Jurkat, Clone E6-1 (cell line): Measurements from ENCODE around the gene COL5A1.
A peak's percentile ranks its signal among the peaks of the same experiment; 100 is the strongest.
"Not testable (repeated sequence)": the region's sequence is repeated elsewhere in the genome, so short reads cannot be mapped to it uniquely, and the experiment has no call there.

ENCODE experiments used
- DNase-seq: peaks from one replicate; pipeline ENCODE4 v3.0.0-alpha.2; 2011; ENCODE audit warnings: low read depth, low spot score
- H3K4me3 ChIP-seq: 2 replicates; pipeline ENCODE4 v1.5.1; 2011; ENCODE audit warnings: mild to moderate bottlenecking, low read length, control low read depth, moderate library complexity

COL5A1 gene

DNA sequence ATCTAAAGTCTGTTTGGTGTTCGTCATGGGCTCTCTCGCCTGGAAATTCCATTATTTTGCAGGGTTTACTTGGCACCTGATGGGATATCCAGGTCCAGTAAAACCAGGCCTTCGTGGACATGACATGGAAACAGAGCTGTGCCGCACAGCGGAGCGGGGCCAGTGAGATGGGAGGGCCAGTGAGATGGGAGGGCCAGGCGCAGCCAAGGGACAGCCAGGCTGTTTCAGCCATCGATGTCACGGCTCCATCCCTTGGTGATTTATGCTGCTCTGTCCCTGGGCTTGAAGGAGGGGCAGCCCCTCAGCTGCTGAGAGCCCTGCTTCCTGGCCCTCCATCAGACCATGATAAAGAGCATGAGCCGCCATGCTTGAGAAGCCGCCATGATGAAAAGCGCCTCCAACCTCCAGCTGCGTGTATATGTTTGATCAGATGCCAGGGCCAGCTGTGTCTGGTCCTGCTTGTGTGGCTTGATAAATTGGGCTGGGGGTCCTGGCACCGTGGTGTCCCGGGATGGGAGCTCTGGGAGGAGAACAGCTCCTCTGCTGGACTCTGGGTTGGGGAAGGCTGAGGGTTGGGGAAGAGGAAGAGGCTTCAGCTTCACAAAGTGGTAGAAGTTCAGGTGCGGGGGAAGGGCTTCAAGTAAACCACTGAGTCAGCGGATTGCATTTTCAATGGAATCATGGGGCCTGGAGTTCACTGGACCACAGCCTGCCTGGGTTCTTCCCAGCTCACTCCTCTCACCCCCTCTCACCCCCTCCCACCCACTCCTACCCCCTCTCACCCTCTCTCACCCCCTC is 6.1 kb upstream of the COL5A1 start:
- no peak overlapping the region for H3K4me3 ChIP-seq
- no peak for DNase-seq

DNA sequence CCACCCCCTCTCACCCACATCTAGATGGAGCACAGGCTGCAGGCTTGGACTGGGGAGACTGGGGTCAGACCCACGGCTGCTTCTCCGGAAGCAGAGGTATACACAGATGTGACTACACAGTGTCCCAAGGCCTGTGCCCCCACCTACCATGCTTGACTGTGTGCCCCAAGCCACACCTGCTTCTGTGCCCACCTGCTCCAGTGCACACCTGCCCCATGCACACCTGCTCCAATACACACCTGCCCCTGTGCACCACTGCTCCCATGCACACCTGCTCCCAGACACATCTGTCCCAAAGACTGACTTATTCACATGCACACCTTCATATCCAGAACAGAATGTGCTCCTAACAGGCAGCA is 5.5 kb upstream of the COL5A1 start:
- DNase-seq, result no peak

DNA sequence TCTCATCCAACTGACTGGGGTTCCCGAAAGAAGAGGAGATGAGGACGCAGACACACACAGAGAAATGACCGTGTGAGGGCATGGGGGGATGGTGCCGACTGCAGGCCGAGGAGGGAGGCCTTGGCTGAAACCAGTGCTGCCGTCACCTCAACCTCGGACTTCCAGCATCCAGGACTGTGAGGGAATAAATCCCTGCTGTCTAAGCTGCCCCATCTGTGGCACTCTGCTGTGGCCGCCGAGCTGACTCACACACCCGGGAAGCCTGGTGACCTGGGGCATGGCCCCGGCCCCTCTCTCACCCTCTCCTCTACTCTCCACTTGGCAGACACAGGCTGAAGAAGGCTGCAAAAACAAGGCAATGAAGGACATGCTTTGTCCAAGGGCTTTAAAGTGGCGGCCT is 4.4 kb upstream of the COL5A1 start:
- DNase-seq, result no peak
- no peak overlapping the region for H3K4me3 ChIP-seq

More for the DNA sequence above, 5.5 kb upstream of the COL5A1 start:
- no peak overlapping the region for H3K4me3 ChIP-seq

DNA sequence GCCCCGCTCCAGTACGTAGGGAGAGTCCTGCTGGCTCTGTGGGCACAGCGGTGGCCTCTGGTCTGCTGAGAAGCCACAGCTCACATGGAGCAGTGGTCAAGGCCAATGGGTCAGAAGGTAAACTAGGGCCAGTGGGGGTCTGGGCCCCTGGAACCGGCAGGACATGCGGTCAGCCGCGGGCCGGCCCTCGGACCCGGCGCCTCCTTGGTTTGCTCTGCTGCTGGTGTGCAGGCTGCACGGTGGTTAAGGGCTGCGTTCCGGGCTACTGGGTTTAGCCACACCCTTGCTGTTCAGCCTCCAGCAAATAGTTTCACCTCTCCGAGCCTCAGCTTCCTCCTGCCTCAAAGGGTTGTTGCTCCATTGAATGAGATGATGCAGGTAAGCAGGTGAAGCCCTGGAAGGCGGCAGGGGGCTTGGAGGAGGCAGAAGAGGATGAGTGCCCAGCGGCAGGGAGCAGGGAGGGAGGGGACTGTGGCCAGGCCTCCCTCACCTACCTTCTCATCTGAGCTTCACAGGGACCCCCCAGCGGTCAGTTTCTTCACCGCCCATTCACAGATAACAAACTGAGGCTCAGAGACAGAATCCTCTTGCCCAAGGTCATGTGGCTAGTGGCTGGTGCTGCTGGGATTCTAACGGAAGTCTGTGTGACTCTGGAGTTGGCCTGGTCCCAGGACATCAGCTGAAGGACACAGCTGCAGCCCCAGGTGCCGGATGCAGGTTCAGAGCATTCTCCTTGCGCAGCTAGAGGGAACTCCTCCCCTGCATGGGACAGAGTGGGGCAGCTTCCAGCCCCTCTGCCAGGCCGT is 3.7 kb upstream of the COL5A1 start:
- no peak overlapping the region for H3K4me3 ChIP-seq
- DNase-seq, result no peak

DNA sequence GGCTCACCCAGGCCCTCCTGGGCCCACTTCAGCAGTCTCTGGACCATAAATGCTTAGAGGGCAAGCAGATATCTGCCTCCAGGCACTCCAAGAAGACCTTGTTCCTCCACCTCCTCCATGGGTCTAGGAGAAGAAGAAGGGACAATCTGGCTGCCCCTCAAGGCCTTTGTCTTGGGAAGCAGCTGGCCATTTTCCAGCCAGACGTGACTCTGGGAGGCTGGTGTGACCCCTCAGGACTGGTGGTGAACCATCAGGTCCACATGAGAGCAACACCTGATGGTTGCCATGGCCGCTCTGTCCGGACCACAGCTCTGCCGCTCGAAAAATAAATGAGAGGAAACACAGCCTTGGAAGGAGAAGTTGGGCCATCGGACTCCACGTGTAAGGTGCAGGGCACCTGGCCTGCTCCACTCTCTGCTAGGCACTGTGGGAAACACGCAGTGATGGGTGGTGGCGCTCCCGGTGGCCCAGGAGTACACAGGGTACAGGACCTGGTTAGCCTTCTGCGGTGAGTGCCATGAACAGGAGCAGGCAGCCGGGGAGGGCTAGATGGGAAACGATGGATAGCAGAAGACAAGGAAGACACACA is 3.0 kb upstream of the COL5A1 start:
- no peak for DNase-seq
- no peak overlapping the region for H3K4me3 ChIP-seq

DNA sequence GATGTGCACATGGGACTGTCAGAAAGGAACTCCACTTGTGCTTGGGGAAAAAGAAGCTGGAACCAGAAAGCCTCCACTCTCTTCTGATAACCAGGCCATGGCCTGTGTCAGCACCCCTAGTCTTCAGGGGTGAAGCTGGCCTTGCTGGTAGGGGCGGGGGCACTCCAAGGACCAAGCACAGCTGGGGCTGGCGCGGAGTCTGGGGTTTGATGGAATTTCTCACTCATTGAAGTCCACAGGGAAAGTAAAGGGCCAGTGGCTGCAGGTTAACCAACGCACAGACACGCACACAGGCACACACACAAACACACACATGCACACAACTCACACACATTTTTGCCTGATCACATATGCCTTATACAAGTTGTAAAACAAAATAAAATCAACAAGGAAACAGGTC is 1.6 kb upstream of the COL5A1 start:
- no peak for DNase-seq
- no peak overlapping the region for H3K4me3 ChIP-seq

DNA sequence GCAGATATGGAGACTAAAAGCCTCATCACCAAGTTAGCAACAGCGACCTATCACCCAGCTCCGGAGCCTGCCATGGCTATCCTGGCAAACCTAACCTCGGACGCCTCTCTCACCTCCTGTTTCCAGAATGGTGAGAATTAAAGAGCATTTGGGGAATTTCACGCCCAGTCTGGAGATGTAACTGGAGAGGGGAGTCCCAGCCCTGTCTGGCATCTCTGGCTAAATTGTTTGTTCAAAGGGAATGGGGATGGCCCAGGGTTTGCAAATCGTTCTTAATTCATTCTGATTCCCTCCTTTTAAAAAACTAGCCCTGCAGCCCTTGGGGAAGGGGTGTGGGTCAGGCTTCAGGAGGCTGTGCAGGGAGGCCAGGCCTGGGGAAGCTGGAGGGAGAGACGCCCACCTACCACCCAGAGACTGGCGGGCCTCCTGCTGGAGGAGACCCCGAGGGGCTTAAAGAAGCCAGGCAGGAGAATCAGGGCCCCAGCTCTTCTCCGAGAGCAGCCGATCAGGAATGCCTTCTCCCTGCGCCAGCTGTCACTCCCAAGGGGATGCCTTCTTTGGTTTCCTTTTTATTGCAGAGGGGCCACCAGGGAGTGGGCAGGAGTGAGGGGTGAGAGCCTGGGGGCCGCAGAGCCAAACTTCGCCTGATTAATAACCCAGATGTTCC is 964 bp upstream of the COL5A1 start:
- H3K4me3 ChIP-seq, result peak overlapping the region; percentile 41
- DNase-seq, result no peak

DNA sequence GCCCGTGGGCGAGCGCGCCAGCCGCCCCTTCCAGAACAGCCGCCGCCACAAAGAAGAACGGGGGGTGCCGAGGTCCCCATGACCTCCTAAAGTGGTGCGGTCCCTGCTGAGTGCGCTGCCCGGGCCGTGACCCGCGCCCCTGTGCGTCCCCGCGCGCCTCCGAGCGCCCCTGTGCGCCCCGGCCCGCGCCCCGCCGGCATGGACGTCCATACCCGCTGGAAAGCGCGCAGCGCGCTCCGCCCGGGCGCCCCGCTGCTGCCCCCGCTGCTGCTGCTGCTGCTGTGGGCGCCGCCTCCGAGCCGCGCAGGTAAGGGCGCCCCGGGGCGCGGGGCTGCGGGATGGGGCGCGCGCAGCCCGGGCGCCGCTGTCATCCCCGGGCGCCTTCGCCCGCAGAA is 384 bp downstream of the COL5A1 start:
- no peak for DNase-seq
- H3K4me3 ChIP-seq, result peak overlapping the region; percentile 30; the same call in 1 of the 2 replicates

DNA sequence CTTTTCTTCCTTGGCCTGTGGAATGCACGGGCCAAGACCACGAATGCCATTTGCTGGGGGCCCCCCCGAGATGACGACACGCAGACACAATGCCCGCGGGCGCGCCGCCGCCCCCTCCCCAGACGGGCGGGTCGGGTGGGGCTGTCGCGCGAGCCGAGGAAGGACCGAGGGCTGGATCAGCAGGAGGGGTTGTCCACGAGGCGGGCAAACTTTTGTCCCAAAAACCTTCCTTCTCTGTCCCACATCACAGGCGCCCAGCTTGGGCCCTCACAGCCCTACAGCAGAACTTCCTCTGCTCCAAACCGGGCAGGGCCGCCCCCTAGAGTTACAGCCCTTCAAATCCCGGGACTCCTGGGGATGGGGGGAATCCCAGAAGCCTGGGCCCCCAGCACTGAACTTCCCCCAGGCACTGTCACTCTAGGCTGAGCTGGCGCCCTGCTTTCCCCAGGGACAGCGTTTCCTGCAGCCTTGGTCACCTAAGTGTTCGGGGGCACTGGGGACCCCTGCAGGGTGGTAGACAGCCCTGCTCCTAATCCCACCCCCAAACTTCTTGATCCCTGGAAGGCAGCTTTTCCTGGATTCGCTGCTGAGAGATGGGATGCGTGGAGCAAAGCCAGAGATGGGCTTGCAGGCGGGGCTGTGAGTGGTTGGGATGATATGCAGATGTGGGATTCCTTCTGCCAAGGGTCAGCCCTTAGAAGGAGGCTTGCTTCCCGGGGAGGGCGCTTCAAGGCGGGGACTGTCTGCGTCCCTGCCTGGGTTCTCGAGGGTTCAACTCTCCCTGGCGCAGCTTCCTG is 980 bp downstream of the COL5A1 start:
- no peak overlapping the region for H3K4me3 ChIP-seq
- no peak for DNase-seq

DNA sequence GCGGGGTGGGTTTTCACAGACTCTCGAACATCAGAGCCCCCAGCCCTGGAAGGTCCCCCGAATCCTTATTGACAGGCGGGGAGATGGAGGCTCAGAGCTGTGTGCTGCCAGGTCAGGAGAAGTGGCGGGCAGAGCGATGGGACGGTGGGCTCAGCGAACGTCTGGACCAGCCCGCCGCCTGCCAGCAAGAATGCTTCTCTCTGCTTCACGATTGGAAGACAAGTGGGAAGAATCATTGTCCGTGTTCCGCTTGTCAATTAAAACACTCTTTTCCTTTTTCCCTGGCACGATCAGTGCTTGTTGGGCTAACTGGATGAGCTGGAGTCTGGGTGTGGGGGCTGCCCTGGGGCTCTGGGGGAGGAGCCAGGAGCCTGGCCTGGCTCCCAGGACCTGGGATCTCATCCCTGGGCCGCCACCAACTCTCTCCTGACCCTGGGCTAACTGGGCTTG is 1.6 kb downstream of the COL5A1 start:
- no peak overlapping the region for H3K4me3 ChIP-seq
- DNase-seq, result no peak

DNA sequence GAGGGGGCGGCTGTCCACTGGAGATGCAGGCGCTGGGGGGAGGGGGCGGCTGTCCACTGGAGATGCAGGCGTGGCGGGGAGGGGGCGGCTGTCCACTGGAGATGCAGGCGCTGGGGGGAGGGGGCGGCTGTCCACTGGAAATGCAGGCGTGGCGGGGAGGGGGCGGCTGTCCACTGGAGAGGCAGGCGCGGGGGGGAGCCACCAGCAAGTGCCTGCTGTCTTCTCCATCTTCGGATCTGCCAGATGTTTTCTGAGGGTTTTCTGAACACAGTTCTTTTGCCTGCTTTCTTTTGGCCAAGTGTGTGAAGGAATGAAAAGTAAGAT is 2.8 kb downstream of the COL5A1 start:
- not testable (repeated sequence) for DNase-seq, H3K4me3 ChIP-seq

DNA sequence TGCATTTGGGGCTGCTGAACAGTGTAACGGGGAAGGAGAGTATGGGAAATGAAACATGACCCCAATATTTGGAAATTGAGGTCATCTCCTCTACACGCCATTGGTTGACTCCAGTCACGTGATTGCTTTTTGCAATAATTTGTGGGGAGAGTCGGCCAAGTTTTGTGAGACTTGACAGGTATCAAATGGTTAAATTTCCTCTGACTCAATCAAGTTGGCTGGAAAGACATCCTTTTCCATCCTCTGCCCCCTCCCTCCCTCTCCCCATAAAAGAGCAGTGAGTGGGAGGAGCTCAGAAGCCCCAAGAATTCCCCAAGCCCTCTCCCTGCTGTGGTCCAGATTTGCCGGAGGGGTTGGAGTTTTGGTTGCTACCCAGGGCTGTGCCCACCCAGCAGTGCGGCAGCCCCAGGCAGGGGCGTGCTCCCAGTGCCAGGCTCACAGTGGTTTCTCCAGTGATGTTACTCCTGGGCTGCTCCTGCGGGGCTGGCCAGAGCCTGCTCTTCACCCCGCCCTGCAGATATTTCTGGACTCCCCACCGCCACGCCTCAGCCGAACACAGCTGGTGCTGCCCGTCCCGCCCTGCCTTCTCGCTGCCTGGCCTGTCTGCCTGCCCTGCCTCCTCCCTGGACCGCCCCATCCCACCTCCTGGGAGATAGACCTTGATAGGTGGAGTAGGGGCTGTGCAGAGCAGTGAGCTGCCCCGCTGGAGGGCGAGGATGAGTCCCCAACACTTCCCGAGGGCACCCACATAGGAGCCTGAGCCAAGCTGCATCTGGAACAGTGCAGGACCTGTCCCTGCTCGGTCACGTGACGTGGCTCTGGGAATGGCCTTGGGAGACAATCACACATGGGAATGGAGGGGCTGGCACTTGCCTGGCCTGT is 3.4 kb downstream of the COL5A1 start:
- no peak overlapping the region for H3K4me3 ChIP-seq
- no peak for DNase-seq

DNA sequence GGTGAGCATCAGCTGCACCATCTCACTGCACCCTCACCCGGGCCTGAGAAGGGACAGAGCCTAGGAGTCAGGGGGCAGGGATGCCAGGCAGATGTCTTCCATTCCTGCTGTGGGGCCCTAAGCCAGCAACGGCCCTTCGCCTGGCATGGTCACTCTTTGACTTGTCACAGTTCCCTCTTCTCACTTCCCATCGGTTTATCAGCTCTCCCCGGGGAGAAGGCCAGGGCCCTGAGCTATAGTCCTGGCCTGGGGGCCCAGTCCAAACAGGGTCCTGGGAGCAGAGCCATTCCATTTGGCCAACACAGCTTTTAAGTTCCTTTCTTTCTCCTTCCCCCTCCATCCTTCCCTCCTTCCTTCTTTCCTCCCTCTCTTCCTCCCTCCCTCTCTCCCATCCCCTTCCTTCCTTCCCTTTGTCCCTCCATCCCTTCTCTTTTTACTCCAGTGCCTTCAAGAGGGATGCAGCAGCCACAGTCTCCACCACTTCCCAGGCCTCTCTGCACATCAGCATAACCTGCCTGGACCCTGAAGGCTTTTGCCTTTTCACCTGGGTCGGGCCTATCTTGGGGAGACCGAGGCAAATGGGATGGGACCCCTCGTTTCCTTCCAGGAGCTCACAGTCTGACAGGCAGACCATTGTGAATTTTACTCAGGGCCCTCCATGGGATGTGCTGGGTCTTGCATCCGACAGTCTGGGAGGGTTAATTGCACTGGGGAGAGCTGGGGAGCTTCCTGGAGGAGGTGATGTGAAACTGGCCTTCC is 4.2 kb downstream of the COL5A1 start:
- no peak overlapping the region for H3K4me3 ChIP-seq
- DNase-seq, result no peak

DNA sequence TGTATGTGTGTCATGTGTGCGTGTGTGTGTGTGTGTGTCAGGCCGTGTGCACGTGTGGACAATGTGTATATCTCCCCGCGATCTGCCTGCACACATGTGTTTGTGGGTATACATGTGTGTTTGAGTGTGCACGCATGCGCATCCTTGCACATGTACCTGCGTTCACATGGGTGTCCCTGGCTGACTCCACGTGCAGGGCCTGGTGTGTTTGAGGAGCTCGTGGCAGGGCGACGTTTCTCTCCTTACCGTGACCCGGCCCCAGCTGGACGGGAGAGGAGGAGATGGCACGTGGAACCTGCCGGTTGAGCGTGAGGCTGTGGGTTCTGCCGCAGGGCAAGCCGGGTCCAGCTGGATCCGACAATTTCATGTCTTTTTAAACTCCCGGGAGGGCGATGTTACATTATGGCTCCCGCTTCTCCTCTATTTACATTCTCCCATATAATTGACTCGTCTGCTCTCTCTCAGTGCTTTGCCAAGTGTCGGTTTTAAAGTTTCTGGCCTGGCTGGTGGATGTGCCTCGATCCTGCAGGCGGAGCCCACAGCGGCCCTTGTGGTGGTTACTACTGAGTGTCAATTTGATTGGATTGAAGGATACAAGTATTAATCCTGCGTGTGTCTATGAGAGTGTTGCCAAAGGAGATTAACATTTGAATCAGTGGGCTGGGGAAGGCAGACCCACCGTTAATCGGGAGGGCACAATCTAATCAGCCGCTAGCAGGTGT is 5.9 kb downstream of the COL5A1 start:
- DNase-seq, result no peak
- H3K4me3 ChIP-seq, result no peak overlapping the region

DNA sequence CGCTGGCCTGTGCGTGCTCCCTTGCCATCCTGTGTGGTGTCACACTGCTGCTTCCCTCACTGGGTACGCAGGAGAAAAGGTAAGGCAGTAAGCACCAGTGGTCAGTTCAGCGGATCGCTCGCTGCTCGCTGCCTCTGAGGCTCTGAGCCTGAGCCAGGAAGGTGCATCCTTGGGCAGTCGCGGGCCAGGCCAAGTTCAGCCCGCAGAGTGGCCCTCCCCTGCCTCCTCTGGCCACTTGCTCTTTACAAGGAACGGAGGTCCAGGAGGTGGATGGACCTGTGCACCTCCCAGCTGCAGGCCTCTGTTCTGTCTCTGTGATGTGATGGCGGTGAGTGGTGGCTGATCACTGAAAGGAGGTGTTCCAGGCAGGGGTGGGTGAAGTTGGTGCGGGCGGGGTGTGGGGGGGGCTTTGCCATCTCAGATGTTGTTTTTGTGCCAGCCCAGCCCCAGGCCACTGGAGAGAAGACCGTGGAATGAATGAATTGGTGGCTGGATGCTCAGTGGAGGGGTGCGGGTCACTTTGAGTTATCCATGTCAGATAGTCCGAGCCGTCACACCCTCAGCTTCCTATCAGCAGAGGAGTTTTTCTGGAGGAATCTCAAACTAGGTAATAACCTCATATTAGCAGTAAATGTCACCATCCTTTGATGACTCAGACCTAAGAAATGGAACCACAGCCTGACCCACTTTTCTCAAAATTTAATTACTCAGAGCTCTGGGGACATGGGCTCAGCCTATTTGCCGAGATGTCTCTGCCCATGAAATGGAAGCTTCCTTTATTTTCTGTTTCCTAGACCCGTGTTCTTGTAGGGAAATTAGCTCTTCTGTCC is 7.3 kb downstream of the COL5A1 start:
- DNase-seq, result no peak

More for the DNA sequence above, 7.3 kb downstream of the COL5A1 start:
- no peak overlapping the region for H3K4me3 ChIP-seq
